ENCODE results near the gene FBXW5. TPM values are rescaled to one million over a fixed set of nuclear protein-coding genes. Genes with fewer than 3 reads are reported as not detected.

The FBXW5 gene
- polyA plus RNA-seq, 4 donors: 96.1 to 262 (median 181) TPM

GRCh38 chr9:136960938-136961275 is 16.4 kb upstream of the FBXW5 start:
- Histone ChIP-seq H3K27me3 (ENCODE audit: control insufficient read depth in 3 of 3, insufficient read depth in 3 of 3, low read length in 3 of 3) (peaks cover 0 to 5% (median 0%) of the 10 kb centered on the region in 3 donors), H3K27ac (ENCODE audit: low read depth in 1 of 3, low read length in 2 of 3) (peak overlapping the region in 1 of 3 donors; percentile 8), H3K4me3 (ENCODE audit: low read depth in 1 of 3, low read length in 3 of 3) (no peak overlapping the region), H3K36me3 (ENCODE audit: control insufficient read depth in 3 of 3, insufficient read depth in 2 of 3, low read depth in 1 of 3, low read length in 3 of 3) (peaks cover 0 to 4% (median 0%) of the 10 kb centered on the region in 3 donors), H3K4me1 (ENCODE audit: control insufficient read depth in 3 of 3, insufficient read depth in 2 of 3, low read depth in 1 of 3, low read length in 2 of 3) (peaks cover 0 to 10% (median 2%) of the 10 kb centered on the region in 3 donors), H3K9me3 (ENCODE audit: control insufficient read depth in 2 of 2, insufficient read depth in 1 of 2, low read depth in 1 of 2, low read length in 1 of 2) (no peaks in the 10 kb centered on the region)
- DNase-seq: no peak
- 81 to 91% (median 86%) methylated on average over 14 to 15 of the region's 15 CpGs for WGBS, 3 donors
- no peak for FAIRE-seq

DNA sequence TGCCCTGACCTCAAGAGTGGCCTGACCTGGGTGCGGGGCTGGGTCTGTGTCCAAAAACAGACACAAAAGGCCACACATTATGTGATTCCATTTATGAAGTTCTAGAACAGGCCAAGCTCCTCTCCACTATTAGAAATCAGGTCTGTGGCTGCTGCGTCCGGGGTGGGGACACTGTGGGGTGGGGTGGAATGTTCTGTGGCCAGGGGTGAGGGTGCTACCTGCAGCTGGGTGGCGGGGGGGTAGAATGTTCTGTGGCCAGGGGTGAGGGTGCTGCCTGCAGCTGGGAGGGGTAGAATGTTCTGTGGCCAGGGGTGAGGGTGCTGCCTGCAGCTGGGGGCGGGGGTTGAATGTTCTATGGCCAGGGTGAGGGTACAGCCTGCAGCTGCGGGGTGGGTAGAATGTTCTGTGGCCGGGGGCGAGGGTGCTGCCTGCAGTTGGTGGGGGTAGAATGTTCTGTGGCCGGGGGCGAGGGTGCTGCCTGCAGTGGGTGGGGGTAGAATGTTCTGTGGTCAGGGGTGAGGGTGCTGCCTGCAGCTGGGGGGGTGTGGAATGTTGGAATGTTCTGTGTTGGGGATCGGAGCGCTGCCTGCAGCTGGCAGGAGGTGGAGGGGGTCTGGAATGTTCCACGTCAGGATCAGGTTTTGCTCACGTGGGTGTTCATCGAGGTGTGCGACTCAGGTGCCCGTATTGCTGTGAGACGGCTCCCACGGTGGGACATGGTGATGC is 15.8 kb upstream of the FBXW5 start:
- no peak for DNase-seq
- Histone ChIP-seq H3K9me3 (ENCODE audit: control insufficient read depth in 2 of 2, insufficient read depth in 1 of 2, low read depth in 1 of 2, low read length in 1 of 2) (no peaks in the 10 kb centered on the region), H3K27ac (ENCODE audit: low read depth in 1 of 3, low read length in 2 of 3) (no peak overlapping the region), H3K4me3 (ENCODE audit: low read depth in 1 of 3, low read length in 3 of 3) (no peak overlapping the region), H3K4me1 (ENCODE audit: control insufficient read depth in 3 of 3, insufficient read depth in 2 of 3, low read depth in 1 of 3, low read length in 2 of 3) (peaks cover 0 to 10% (median 2%) of the 10 kb centered on the region in 3 donors), H3K27me3 (ENCODE audit: control insufficient read depth in 3 of 3, insufficient read depth in 3 of 3, low read length in 3 of 3) (no peaks in the 10 kb centered on the region), H3K36me3 (ENCODE audit: control insufficient read depth in 3 of 3, insufficient read depth in 2 of 3, low read depth in 1 of 3, low read length in 3 of 3) (peaks cover 0 to 9% (median 0%) of the 10 kb centered on the region in 3 donors)
- no peak for FAIRE-seq
- WGBS, 3 donors: 54 to 74% (median 60%) methylated on average over 17 to 19 of the region's 19 CpGs

- DNase-seq (no peak), FAIRE-seq (no peak)
- peaks cover 0 to 2% (median 0%) of the 10 kb centered on the region in 3 donors for H3K4me1 ChIP-seq (ENCODE audit: control insufficient read depth in 3 of 3, insufficient read depth in 2 of 3, low read depth in 1 of 3, low read length in 2 of 3)
- H3K4me3 ChIP-seq (ENCODE audit: low read depth in 1 of 3, low read length in 3 of 3): no peak overlapping the region
- H3K27ac ChIP-seq (ENCODE audit: low read depth in 1 of 3, low read length in 2 of 3): no peak overlapping the region
- no peaks in the 10 kb centered on the region for H3K27me3 ChIP-seq (ENCODE audit: control insufficient read depth in 3 of 3, insufficient read depth in 3 of 3, low read length in 3 of 3)
- peaks cover 0 to 19% (median 0%) of the 10 kb centered on the region in 3 donors for H3K36me3 ChIP-seq (ENCODE audit: control insufficient read depth in 3 of 3, insufficient read depth in 2 of 3, low read depth in 1 of 3, low read length in 3 of 3)
- WGBS, 3 donors: 75 to 87% (median 85%) methylated on average over 18 to 28 of the region's 28 CpGs
- H3K9me3 ChIP-seq (ENCODE audit: control insufficient read depth in 2 of 2, insufficient read depth in 1 of 2, low read depth in 1 of 2, low read length in 1 of 2): no peaks in the 10 kb centered on the region
Observed at GRCh38 chr9:136958898-136959850, 14.6 kb upstream of the FBXW5 start.

DNA sequence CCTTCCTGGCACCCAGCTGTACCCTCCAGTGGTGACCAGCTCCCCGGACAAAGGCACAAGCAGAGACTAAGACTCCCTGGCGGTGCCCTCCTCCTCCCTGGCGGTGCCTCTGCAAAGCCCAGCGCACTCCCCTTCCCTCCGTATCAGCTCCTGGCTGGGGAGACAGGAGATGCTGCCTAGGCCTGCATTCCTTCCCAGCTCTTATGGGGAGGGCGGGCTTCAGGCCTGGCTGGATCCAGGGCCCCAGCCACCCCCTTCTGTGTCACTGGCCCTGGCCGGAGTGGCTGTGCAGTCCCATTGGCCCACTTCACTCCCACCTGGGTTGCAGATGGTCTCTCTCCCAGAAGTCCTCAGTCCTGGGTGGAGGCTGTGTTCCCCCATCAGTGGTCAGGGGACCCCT is 13.9 kb upstream of the FBXW5 start:
- WGBS, 3 donors: 81 to 96% (median 93%) methylated on average over 5 to 7 of the region's 7 CpGs
- DNase-seq: no peak
- FAIRE-seq: no peak
- no peaks in the 10 kb centered on the region for H3K27me3 ChIP-seq (ENCODE audit: control insufficient read depth in 3 of 3, insufficient read depth in 3 of 3, low read length in 3 of 3)
- H3K27ac ChIP-seq (ENCODE audit: low read depth in 1 of 3, low read length in 2 of 3): no peak overlapping the region
- H3K9me3 ChIP-seq (ENCODE audit: control insufficient read depth in 2 of 2, insufficient read depth in 1 of 2, low read depth in 1 of 2, low read length in 1 of 2): no peaks in the 10 kb centered on the region
- no peak overlapping the region for H3K4me3 ChIP-seq (ENCODE audit: low read depth in 1 of 3, low read length in 3 of 3)
- no peaks in the 10 kb centered on the region for H3K4me1 ChIP-seq (ENCODE audit: control insufficient read depth in 3 of 3, insufficient read depth in 2 of 3, low read depth in 1 of 3, low read length in 2 of 3)
- H3K36me3 ChIP-seq (ENCODE audit: control insufficient read depth in 3 of 3, insufficient read depth in 2 of 3, low read depth in 1 of 3, low read length in 3 of 3): peaks cover 0 to 26% (median 0%) of the 10 kb centered on the region in 3 donors

DNA sequence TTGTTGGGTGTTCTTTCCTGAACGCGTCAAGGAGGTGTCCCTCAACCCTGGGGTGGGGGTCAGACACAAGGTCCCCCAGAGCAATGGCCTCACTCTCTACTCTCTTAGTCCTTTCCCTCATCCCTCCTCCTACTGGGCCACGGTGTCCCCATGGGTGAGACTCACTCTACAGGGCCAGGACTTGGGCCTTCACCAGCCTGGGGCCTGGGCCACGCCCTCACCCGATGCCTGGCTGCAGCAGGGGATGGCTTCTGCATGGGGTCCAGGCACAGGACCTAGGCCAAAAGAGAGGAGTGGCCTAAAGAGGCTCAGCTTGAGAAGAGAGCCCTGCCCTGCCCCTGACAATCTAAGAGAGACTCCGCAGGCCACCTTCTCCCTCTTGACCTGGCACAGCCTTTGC is 13.4 kb upstream of the FBXW5 start:
- 81 to 92% (median 90%) methylated on average over 6 of the region's 6 CpGs for WGBS, 3 donors
- H3K27me3 ChIP-seq (ENCODE audit: control insufficient read depth in 3 of 3, insufficient read depth in 3 of 3, low read length in 3 of 3): no peaks in the 10 kb centered on the region
- no peaks in the 10 kb centered on the region for H3K4me1 ChIP-seq (ENCODE audit: control insufficient read depth in 3 of 3, insufficient read depth in 2 of 3, low read depth in 1 of 3, low read length in 2 of 3)
- H3K27ac ChIP-seq (ENCODE audit: low read depth in 1 of 3, low read length in 2 of 3): no peak overlapping the region
- DNase-seq (no peak), FAIRE-seq (no peak)
- H3K9me3 ChIP-seq (ENCODE audit: control insufficient read depth in 2 of 2, insufficient read depth in 1 of 2, low read depth in 1 of 2, low read length in 1 of 2): no peaks in the 10 kb centered on the region
- no peak overlapping the region for H3K4me3 ChIP-seq (ENCODE audit: low read depth in 1 of 3, low read length in 3 of 3)
- H3K36me3 ChIP-seq (ENCODE audit: control insufficient read depth in 3 of 3, insufficient read depth in 2 of 3, low read depth in 1 of 3, low read length in 3 of 3): peaks cover 0 to 31% (median 0%) of the 10 kb centered on the region in 3 donors

GRCh38 chr9:136957461-136957860 is 12.9 kb upstream of the FBXW5 start:
- no peaks in the 10 kb centered on the region for H3K9me3 ChIP-seq (ENCODE audit: control insufficient read depth in 2 of 2, insufficient read depth in 1 of 2, low read depth in 1 of 2, low read length in 1 of 2)
- no peaks in the 10 kb centered on the region for H3K27me3 ChIP-seq (ENCODE audit: control insufficient read depth in 3 of 3, insufficient read depth in 3 of 3, low read length in 3 of 3)
- H3K27ac ChIP-seq (ENCODE audit: low read depth in 1 of 3, low read length in 2 of 3): no peak overlapping the region
- H3K36me3 ChIP-seq (ENCODE audit: control insufficient read depth in 3 of 3, insufficient read depth in 2 of 3, low read depth in 1 of 3, low read length in 3 of 3): peaks cover 0 to 35% (median 0%) of the 10 kb centered on the region in 3 donors
- 92 to 100% (median 94%) methylated on average over 1 of the region's 1 CpG for WGBS, 3 donors
- no peak for DNase-seq
- H3K4me1 ChIP-seq (ENCODE audit: control insufficient read depth in 3 of 3, insufficient read depth in 2 of 3, low read depth in 1 of 3, low read length in 2 of 3): peaks cover 0 to under 1% (median 0%) of the 10 kb centered on the region in 3 donors
- no peak overlapping the region for H3K4me3 ChIP-seq (ENCODE audit: low read depth in 1 of 3, low read length in 3 of 3)
- FAIRE-seq: no peak

DNA sequence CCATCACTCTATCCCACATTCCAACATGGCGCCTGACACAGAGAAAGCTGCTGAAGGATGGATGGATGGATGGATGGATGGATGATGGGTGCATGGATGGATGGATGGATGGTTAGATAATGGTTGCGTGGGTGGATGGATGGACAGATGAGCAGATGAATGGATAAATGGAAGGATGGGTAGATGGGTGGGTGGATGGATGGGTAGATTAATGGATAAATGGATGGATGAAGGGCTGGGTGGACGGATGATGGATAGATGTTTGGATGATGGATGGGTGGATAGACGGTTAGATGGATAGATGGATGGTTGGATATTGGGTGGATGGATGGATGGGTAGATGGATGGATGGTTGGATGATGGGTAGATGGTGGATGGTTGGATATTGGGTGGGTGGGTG is 12.1 kb upstream of the FBXW5 start:
- Histone ChIP-seq H3K4me3 (ENCODE audit: low read depth in 1 of 3, low read length in 3 of 3) (no peak overlapping the region), H3K27me3 (ENCODE audit: control insufficient read depth in 3 of 3, insufficient read depth in 3 of 3, low read length in 3 of 3) (no peaks in the 10 kb centered on the region), H3K27ac (ENCODE audit: low read depth in 1 of 3, low read length in 2 of 3) (no peak overlapping the region), H3K36me3 (ENCODE audit: control insufficient read depth in 3 of 3, insufficient read depth in 2 of 3, low read depth in 1 of 3, low read length in 3 of 3) (peaks cover 0 to 41% (median 0%) of the 10 kb centered on the region in 3 donors), H3K4me1 (ENCODE audit: control insufficient read depth in 3 of 3, insufficient read depth in 2 of 3, low read depth in 1 of 3, low read length in 2 of 3) (peaks cover 0 to 9% (median 0%) of the 10 kb centered on the region in 3 donors), H3K9me3 (ENCODE audit: control insufficient read depth in 2 of 2, insufficient read depth in 1 of 2, low read depth in 1 of 2, low read length in 1 of 2) (no peaks in the 10 kb centered on the region)
- WGBS, 3 donors: 94 to 97% (median 94%) methylated on average over 4 of the region's 4 CpGs
- no peak for DNase-seq
- FAIRE-seq: no peak

GRCh38 chr9:136955943-136956335 is 11.4 kb upstream of the FBXW5 start:
- no peak overlapping the region for H3K27ac ChIP-seq (ENCODE audit: low read depth in 1 of 3, low read length in 2 of 3)
- peaks cover 0 to 47% (median 0%) of the 10 kb centered on the region in 3 donors for H3K36me3 ChIP-seq (ENCODE audit: control insufficient read depth in 3 of 3, insufficient read depth in 2 of 3, low read depth in 1 of 3, low read length in 3 of 3)
- no peaks in the 10 kb centered on the region for H3K27me3 ChIP-seq (ENCODE audit: control insufficient read depth in 3 of 3, insufficient read depth in 3 of 3, low read length in 3 of 3)
- no peak overlapping the region for H3K4me3 ChIP-seq (ENCODE audit: low read depth in 1 of 3, low read length in 3 of 3)
- 93 to 97% (median 93%) methylated on average over 8 to 9 of the region's 9 CpGs for WGBS, 3 donors
- H3K9me3 ChIP-seq (ENCODE audit: control insufficient read depth in 2 of 2, insufficient read depth in 1 of 2, low read depth in 1 of 2, low read length in 1 of 2): no peaks in the 10 kb centered on the region
- peaks cover 0 to 16% (median 0%) of the 10 kb centered on the region in 3 donors for H3K4me1 ChIP-seq (ENCODE audit: control insufficient read depth in 3 of 3, insufficient read depth in 2 of 3, low read depth in 1 of 3, low read length in 2 of 3)
- no peak for FAIRE-seq
- DNase-seq: no peak

All from small intestine (tissue), 7 donors.